GM12891 (cell line): Measurements from ENCODE around the gene ASB4.

Experiments
- PAX5 ChIP-seq: IDR thresholded peaks from 2 replicates; pipeline ENCODE4 v1.6.1; 2011; ENCODE audit warnings: low read length, moderate library complexity, mild to moderate bottlenecking; ENCODE audit not compliant: insufficient read depth, severe bottlenecking
- POLR2A ChIP-seq: IDR thresholded peaks from 2 replicates; pipeline ENCODE4 v1.6.1; 2011; ENCODE audit warnings: low read depth, low read length, control low read depth
- POLR2AphosphoS5 ChIP-seq: IDR thresholded peaks from 2 replicates; pipeline ENCODE4 v1.6.1; 2011; ENCODE audit warnings: low read depth, low read length, control low read depth
- POU2F2 ChIP-seq: IDR thresholded peaks from 2 replicates; pipeline ENCODE4 v1.6.1; 2011; ENCODE audit warnings: low read depth, mild to moderate bottlenecking, control low read depth, low read length, moderate library complexity
- SPI1 ChIP-seq: IDR thresholded peaks from 2 replicates; pipeline ENCODE4 v1.6.1; 2011; ENCODE audit warnings: low read depth, low read length, control low read depth
- TAF1 ChIP-seq: IDR thresholded peaks from 2 replicates; pipeline ENCODE4 v1.6.1; 2011; ENCODE audit warnings: low read depth, low read length, control low read depth

DNA sequence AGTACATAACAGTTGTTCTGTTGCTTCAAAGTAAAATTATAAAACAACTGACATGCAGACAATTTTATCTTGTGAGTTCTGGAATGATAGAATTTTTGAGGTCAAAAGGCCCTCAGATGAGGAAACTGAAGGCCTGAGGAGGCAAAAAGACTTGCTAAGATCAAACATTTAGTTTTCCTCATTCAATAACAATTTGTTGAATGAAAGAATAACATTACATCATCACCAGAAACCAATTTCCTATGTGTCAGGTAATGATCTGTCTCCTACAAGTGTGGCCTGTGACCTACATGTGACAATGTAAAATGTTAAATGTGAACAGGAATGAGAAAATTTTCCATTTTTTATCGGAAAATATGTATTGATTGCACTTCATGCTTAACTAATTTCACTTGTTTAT is 16.6 kb upstream of the ASB4 start:
- no peak for TF ChIP-seq TAF1
- no peak for TF ChIP-seq PAX5
- TF ChIP-seq POLR2AphosphoS5, result no peak
- no peak for TF ChIP-seq POLR2A
- no peak for TF ChIP-seq SPI1
- no peak for TF ChIP-seq POU2F2
